GM06990 (cell line): ENCODE results near the gene EZH1.

ENCODE experiments used
- DNase-seq: peaks from one replicate; pipeline ENCODE4 v3.0.0-alpha.2; 2011; ENCODE audit not compliant: insufficient read length; ENCODE audit errors: extremely low read depth
- H3K27me3 ChIP-seq: replicated peaks from 2 replicates; pipeline ENCODE4 v1.6.0; 2011; ENCODE audit warnings: low read length; ENCODE audit not compliant: control insufficient read depth, insufficient read depth
- H3K36me3 ChIP-seq: 2 replicates; pipeline ENCODE4 v1.5.1; 2011; ENCODE audit warnings: low read length; ENCODE audit not compliant: control insufficient read depth, insufficient read depth
- H3K4me3 ChIP-seq: replicated peaks from 2 replicates; pipeline ENCODE4 v1.5.1; 2011; ENCODE audit warnings: low read depth, mild to moderate bottlenecking, control low read depth, low read length
- TF ChIP-seq, protein P1 (sequence below): IDR thresholded peaks from 2 replicates; pipeline ENCODE4 v1.5.1; 2011; ENCODE audit warnings: low read length, control low read depth, mild to moderate bottlenecking, inconsistent platforms; ENCODE audit not compliant: insufficient read depth, poor library complexity, severe bottlenecking

EZH1 gene

DNA sequence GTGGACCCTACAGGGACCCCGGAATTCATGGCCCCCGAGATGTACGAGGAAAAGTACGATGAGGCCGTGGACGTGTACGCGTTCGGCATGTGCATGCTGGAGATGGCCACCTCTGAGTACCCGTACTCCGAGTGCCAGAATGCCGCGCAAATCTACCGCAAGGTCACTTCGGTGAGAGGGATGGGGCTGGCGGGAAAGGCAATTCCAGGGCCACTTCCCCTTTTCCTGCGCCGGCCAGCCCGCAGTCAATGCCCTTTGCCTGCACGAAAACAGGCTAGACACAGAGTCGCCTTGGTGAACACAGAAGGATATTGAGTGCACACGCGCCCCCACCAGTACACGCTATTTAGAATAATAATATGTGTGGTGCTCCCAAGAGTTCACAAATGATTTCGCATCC lies 39.6 kb upstream of the EZH1 start:
- H3K27me3 ChIP-seq = peaks cover 9% of the 10 kb centered on the region
- peaks cover 2% of the 10 kb centered on the region; the same call in 1 of the 2 replicates for H3K36me3 ChIP-seq
- DNase-seq = no peak
- TF ChIP-seq, protein P1, sequence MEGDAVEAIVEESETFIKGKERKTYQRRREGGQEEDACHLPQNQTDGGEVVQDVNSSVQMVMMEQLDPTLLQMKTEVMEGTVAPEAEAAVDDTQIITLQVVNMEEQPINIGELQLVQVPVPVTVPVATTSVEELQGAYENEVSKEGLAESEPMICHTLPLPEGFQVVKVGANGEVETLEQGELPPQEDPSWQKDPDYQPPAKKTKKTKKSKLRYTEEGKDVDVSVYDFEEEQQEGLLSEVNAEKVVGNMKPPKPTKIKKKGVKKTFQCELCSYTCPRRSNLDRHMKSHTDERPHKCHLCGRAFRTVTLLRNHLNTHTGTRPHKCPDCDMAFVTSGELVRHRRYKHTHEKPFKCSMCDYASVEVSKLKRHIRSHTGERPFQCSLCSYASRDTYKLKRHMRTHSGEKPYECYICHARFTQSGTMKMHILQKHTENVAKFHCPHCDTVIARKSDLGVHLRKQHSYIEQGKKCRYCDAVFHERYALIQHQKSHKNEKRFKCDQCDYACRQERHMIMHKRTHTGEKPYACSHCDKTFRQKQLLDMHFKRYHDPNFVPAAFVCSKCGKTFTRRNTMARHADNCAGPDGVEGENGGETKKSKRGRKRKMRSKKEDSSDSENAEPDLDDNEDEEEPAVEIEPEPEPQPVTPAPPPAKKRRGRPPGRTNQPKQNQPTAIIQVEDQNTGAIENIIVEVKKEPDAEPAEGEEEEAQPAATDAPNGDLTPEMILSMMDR = no peak
- H3K4me3 ChIP-seq = no peak overlapping the region

DNA sequence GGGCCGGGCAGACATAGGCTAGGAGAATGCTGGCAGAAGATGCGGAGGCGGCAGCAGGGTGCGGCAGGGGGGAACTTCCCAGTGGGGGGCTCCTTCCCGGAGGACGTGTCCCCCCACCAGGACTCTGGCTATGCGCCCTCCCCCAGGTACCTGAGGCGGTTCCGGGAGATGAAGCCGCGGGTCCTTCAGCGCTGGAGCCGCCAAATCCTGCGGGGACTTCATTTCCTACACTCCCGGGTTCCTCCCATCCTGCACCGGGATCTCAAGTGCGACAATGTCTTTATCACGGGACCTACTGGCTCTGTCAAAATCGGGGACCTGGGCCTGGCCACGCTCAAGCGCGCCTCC lies 38.9 kb upstream of the EZH1 start:
- H3K27me3 ChIP-seq = peaks cover 9% of the 10 kb centered on the region
- TF ChIP-seq, protein P1 = no peak
- no peak overlapping the region for H3K4me3 ChIP-seq
- DNase-seq = no peak
- peaks cover 7% of the 10 kb centered on the region for H3K36me3 ChIP-seq

DNA sequence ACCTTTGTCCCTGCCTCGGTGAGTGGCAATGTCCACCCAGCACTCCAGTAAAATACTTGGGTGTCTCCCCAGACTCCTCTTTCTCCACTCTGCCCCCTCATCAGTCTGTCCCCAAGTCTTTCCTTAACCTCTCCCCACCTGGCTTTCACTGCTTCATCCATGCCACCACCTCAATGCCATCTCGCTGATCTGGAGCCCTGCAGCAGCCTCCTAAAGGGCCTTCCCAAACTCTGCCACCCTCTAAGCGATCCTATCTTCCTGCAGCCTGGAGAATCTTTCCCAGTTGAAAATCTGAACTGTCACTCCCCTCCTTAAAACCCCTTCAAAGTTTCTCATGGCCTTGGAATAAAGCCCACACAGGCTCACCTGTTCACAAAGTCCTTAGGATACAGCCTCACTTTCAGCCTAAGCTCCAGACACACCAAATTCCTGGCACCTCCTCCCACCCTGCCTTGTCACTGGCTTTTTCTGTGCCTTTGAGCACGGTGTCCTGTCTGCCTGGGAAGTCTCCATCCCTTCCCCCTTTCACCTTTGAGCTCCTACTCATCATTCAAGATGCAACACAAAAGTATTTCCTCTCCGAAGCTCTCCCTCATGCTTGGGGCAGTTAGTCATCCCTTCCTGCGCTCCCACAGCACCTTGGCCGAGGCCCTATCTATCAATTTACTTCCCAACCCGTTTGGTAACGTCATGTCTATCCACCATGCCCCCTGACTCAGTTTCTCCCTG lies 38.4 kb upstream of the EZH1 start:
- Histone ChIP-seq H3K36me3 (peaks cover 10% of the 10 kb centered on the region), H3K27me3 (peaks cover 9% of the 10 kb centered on the region), H3K4me3 (no peak overlapping the region)
- TF ChIP-seq, protein P1 = no peak
- no peak for DNase-seq

DNA sequence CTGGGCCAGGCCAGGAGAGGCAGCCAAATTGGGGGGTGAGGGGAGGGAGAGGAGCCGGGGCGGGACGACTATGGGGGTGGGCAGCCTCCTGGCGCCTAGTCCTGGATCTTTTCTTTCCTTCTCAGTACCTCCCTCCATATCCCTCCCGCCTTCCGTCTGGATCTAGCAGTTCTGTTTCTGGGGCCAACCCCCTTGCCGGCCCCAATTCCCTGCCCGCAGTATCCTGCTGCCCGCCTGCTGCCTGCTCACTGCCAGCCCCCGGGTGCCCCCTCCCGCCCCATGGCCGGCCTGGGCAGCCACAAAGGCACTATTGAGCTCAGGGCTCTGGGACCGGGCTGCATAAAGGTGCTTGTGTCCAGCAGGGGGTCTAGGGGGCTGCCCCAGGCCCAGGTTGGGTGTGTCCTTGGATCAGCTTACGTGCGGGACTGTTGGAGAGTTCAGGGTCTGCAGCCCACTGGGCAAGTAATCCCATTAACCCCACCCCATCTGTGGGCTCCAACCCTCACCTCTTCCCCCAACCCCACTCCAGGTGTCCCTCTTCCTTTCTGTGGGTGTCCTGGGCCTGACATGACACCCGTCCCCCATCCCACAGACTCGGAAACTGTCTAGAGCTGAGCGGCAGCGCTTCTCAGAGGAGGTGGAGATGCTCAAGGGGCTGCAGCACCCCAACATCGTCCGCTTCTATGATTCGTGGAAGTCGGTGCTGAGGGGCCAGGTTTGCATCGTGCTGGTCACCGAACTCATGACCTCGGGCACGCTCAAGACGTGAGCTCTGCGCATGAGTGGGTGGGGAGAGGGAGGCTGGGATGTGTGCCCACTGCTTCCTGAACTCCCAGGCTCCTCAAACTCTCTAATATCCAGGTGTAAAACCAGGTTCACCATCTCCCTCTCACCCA lies 37.6 kb upstream of the EZH1 start:
- TF ChIP-seq, protein P1 = no peak
- Histone ChIP-seq H3K4me3 (no peak overlapping the region), H3K36me3 (peaks cover 12% of the 10 kb centered on the region), H3K27me3 (peaks cover 9% of the 10 kb centered on the region)
- no peak for DNase-seq

DNA sequence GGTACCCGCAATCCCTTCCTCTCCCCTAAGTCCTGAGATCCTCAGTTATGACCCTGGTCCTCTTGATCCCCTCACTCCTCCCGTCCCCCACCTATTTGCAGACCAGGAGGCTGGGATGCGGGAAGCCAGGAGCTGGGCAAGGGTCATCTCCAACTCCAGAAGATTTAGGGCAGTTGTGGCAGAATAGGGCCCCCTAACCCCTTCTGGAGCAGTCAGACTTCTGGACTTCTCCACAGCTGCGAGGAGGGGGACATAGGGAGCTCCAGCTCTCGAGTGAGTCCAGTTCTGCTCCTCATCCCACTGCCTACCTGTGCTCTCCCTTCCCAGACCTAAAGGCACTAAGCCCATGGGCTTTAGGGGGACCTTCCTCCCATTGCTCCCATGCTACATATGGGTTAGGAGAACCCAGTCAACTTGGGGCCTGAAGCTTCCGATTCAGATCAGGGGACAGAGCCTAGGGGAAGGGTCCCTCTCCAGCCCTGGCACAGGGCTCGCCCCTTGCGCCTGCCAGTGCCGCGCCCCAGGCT lies 36.9 kb upstream of the EZH1 start:
- TF ChIP-seq, protein P1 = no peak
- H3K4me3 ChIP-seq = no peak overlapping the region
- peaks cover 9% of the 10 kb centered on the region for H3K27me3 ChIP-seq
- peaks cover 13% of the 10 kb centered on the region for H3K36me3 ChIP-seq
- DNase-seq = no peak
